ENCODE results near the gene PPP3CA.

DNA sequence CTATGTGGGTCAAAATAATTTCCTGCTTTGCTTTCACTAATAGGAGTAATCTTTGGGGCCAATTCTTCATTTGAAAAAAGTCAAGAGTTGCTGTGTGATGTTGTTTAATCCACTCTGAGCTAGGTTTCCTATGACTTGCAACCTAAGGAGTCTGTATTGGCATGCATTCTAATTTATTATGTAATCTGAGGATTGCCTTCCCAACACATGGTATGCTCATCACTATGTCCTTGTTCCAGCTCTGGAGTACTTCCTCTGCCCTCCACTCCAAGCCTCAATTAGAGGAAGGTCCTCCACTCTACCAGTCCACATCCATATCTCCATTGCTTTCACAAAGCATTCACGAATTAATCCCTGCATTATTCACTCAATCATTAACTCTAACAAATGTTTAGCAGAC, 56.1 kb downstream of the PPP3CA start:
- TF ChIP-seq CTCF (optimal IDR thresholded peaks at IDR 0.05 in 1 of 3, IDR thresholded peaks at IDR 0.05 in 1 of 3, conservative IDR thresholded peaks at IDR 0.05 in 1 of 3; ENCODE audit: extremely low read depth in 1 of 3, insufficient read depth in 2 of 3, low read length in 3 of 3) (no peak), EZH2 (IDR thresholded peaks at IDR 0.05; ENCODE audit: low read length) (no peak)
